ENCODE measurements around the gene C15orf62. TPM values are rescaled to one million over a fixed set of nuclear protein-coding genes. Genes with fewer than 3 reads are reported as not detected.

C15orf62 gene
- total RNA-seq, 1 experiment from 2014 or later, result 0.45 TPM

GRCh38 chr15:40755812-40756208 lies 14.0 kb upstream of the C15orf62 start:
- no peak for DNase-seq (ENCODE audit: low spot score)

- DNase-seq (ENCODE audit: low spot score), result no peak
Measured at GRCh38 chr15:40756938-40757337, 12.8 kb upstream of the C15orf62 start.

GRCh38 chr15:40759961-40760360 lies 9.8 kb upstream of the C15orf62 start:
- DNase-seq (ENCODE audit: low spot score), result no peak

- no peak for DNase-seq (ENCODE audit: low spot score)
Measured at GRCh38 chr15:40762919-40763800, 6.6 kb upstream of the C15orf62 start.

GRCh38 chr15:40763801-40764628 lies 5.8 kb upstream of the C15orf62 start, which contains the start of gene GCHFR:
Gene GCHFR, plus strand, starts transcription at chr15:40764068. Its CDS starts 113 bp downstream, at chr15:40764181.
- peak; percentile 74 for DNase-seq (ENCODE audit: low spot score)

- no peak for DNase-seq (ENCODE audit: low spot score)
Measured at GRCh38 chr15:40764629-40765103, 5.1 kb upstream of the C15orf62 start.

- DNase-seq (ENCODE audit: low spot score), result no peak
Measured at GRCh38 chr15:40766194-40766815, 3.5 kb upstream of the C15orf62 start.

GRCh38 chr15:40766906-40767837 lies 2.6 kb upstream of the C15orf62 start:
- peak; percentile 72 for DNase-seq (ENCODE audit: low spot score)

- DNase-seq (ENCODE audit: low spot score), result no peak
Measured at GRCh38 chr15:40767838-40768500, 1.8 kb upstream of the C15orf62 start.

GRCh38 chr15:40768521-40769273 lies 1.1 kb upstream of the C15orf62 start:
- DNase-seq (ENCODE audit: low spot score), result peak; percentile 68

- DNase-seq (ENCODE audit: low spot score), result no peak
Measured at GRCh38 chr15:40770147-40770721, 454 bp downstream of the C15orf62 start.

- DNase-seq (ENCODE audit: low spot score), result no peak
Measured at GRCh38 chr15:40771242-40771641, 1.5 kb downstream of the C15orf62 start.

- DNase-seq (ENCODE audit: low spot score), result no peak
Measured at GRCh38 chr15:40772014-40772413, 2.2 kb downstream of the C15orf62 start.

GRCh38 chr15:40773496-40773895 lies 3.7 kb downstream of the C15orf62 start:
- DNase-seq (ENCODE audit: low spot score), result no peak

- no peak for DNase-seq (ENCODE audit: low spot score)
Measured at GRCh38 chr15:40773902-40774301, 4.1 kb downstream of the C15orf62 start.

GRCh38 chr15:40775007-40775406 lies 5.2 kb downstream of the C15orf62 start:
- no peak for DNase-seq (ENCODE audit: low spot score)

GRCh38 chr15:40775740-40776536 lies 6.2 kb downstream of the C15orf62 start:
- no peak for DNase-seq (ENCODE audit: low spot score)

- DNase-seq (ENCODE audit: low spot score), result peak; percentile 78
Measured at GRCh38 chr15:40776537-40777141, 6.9 kb downstream of the C15orf62 start.

Data from H4 (cell line).